ENCODE results near the gene PEDS1. TPM values are rescaled to one million over a fixed set of nuclear protein-coding genes. Genes with fewer than 3 reads are reported as not detected.
"Not testable (repeated sequence)": the region's sequence is repeated elsewhere in the genome, so short reads cannot be mapped to it uniquely, and the experiment has no call there.

PEDS1 gene
- total RNA-seq, 1 donor from 2014 or later: 29.9 TPM

- peaks cover 26% of the 10 kb centered on the region for H3K4me1 Mint-ChIP-seq (ENCODE audit: unreplicated experiment)
- H3K27ac Mint-ChIP-seq: no peak overlapping the region
- H3K4me3 Mint-ChIP-seq: no peak overlapping the region
- H3K27me3 Mint-ChIP-seq: no peaks in the 10 kb centered on the region
- no peak for DNase-seq (ENCODE audit: extremely low spot score, unreplicated experiment)
- no peak for TF ChIP-seq CTCF (conservative IDR thresholded peaks at IDR 0.05)
- peaks cover 28% of the 10 kb centered on the region for H3K36me3 Mint-ChIP-seq
- H3K9me3 Mint-ChIP-seq: no peaks in the 10 kb centered on the region
Observed at GRCh38 chr20:50141811-50142561, 11.5 kb downstream of the PEDS1 start.

GRCh38 chr20:50141018-50141675 lies 12.4 kb downstream of the PEDS1 start:
- TF ChIP-seq CTCF (conservative IDR thresholded peaks at IDR 0.05): no peak
- Mint-ChIP-seq H3K27ac (no peak overlapping the region), H3K27me3 (no peaks in the 10 kb centered on the region), H3K9me3 (no peaks in the 10 kb centered on the region), H3K4me1 (ENCODE audit: unreplicated experiment) (peaks cover 22% of the 10 kb centered on the region), H3K36me3 (peaks cover 27% of the 10 kb centered on the region), H3K4me3 (no peak overlapping the region)
- DNase-seq (ENCODE audit: extremely low spot score, unreplicated experiment): no peak

- H3K27me3 Mint-ChIP-seq: no peaks in the 10 kb centered on the region
- H3K36me3 Mint-ChIP-seq: peaks cover 32% of the 10 kb centered on the region
- H3K4me1 Mint-ChIP-seq (ENCODE audit: unreplicated experiment): peaks cover 19% of the 10 kb centered on the region
- no peaks in the 10 kb centered on the region for H3K9me3 Mint-ChIP-seq
- no peak for TF ChIP-seq CTCF (conservative IDR thresholded peaks at IDR 0.05)
- no peak overlapping the region for H3K4me3 Mint-ChIP-seq
- peak overlapping the region; percentile 15 for H3K27ac Mint-ChIP-seq
- no peak for DNase-seq (ENCODE audit: extremely low spot score, unreplicated experiment)
Observed at GRCh38 chr20:50140339-50140859, 13.1 kb downstream of the PEDS1 start.

GRCh38 chr20:50138479-50139393 lies 14.8 kb downstream of the PEDS1 start:
- Mint-ChIP-seq H3K36me3 (peaks cover 32% of the 10 kb centered on the region), H3K9me3 (no peaks in the 10 kb centered on the region), H3K4me1 (ENCODE audit: unreplicated experiment) (peaks cover 16% of the 10 kb centered on the region), H3K27ac (no peak overlapping the region), H3K4me3 (no peak overlapping the region), H3K27me3 (no peaks in the 10 kb centered on the region)
- DNase-seq (ENCODE audit: extremely low spot score, unreplicated experiment): no peak
- no peak for TF ChIP-seq CTCF (conservative IDR thresholded peaks at IDR 0.05)

GRCh38 chr20:50138120-50138478 lies 15.4 kb downstream of the PEDS1 start:
- no peak for DNase-seq (ENCODE audit: extremely low spot score, unreplicated experiment)
- Mint-ChIP-seq H3K27me3 (no peaks in the 10 kb centered on the region), H3K27ac (no peak overlapping the region), H3K9me3 (no peaks in the 10 kb centered on the region), H3K36me3 (peaks cover 30% of the 10 kb centered on the region), H3K4me3 (no peak overlapping the region), H3K4me1 (ENCODE audit: unreplicated experiment) (peaks cover 16% of the 10 kb centered on the region)
- no peak for TF ChIP-seq CTCF (conservative IDR thresholded peaks at IDR 0.05)

- not testable (repeated sequence) for DNase-seq (ENCODE audit: extremely low spot score, unreplicated experiment)
Observed at GRCh38 chr20:50137702-50138101, 15.8 kb downstream of the PEDS1 start.

More at GRCh38 chr20:50137702-50138101, 15.8 kb downstream of the PEDS1 start:
- H3K27me3 Mint-ChIP-seq, H3K9me3 Mint-ChIP-seq, H3K27ac Mint-ChIP-seq, H3K4me3 Mint-ChIP-seq: not testable (repeated sequence)
- H3K36me3 Mint-ChIP-seq: peaks cover 26% of the 10 kb centered on the region
- peaks cover 12% of the 10 kb centered on the region for H3K4me1 Mint-ChIP-seq (ENCODE audit: unreplicated experiment)

All from type B pancreatic cell (in vitro differentiated cells).